ENCODE measurements around the gene MYO7A.

GRCh38 chr11:77213589-77214428, 85.8 kb downstream of the MYO7A start:
- TF ChIP-seq CTCF (IDR thresholded peaks at IDR 0.05; ENCODE audit: poor library complexity), result no peak
- TF ChIP-seq EZH2 (IDR thresholded peaks at IDR 0.05; ENCODE audit: borderline replicate concordance), result no peak
- TF ChIP-seq EZH2phosphoT487 (IDR thresholded peaks at IDR 0.05; ENCODE audit: low read depth, severe bottlenecking, unreplicated experiment), result no peak

Data from hepatocyte (in vitro differentiated cells).